WTC11 (cell line): ENCODE measurements around the gene HYAL2. TPM values are rescaled to one million over a fixed set of nuclear protein-coding genes. Genes with fewer than 3 reads are reported as not detected.

ENCODE experiments used
- ATAC-seq: fragments of 200-7000 bp; cut with Tn5 transposase; 2 replicates; pipeline ENCODE4 v1.10.0; 2021; ENCODE audit warnings: mild to moderate bottlenecking, moderate library complexity
- CTCF ChIA-PET: fragments of 300-600 bp; sonication (Branson Sonifier 250); formaldehyde crosslinking; loops from one replicate; lab custom pipeline; 2021; ENCODE audit warnings: antibody characterized with exemption; lab: Charles Lee
- POLR2A ChIA-PET: fragments of 350-600 bp; sonication (Branson Sonifier 250); formaldehyde crosslinking; loops from one replicate; lab custom pipeline; 2021; ENCODE audit warnings: antibody characterized with exemption; lab: Charles Lee
- DNase-seq: peaks from one replicate; pipeline ENCODE4 v3.0.0; 2021; ENCODE audit warnings: low spot score
- H3K27ac Mint-ChIP-seq: 2 replicates; pipeline ENCODE4 v1.8.0; 2021; ENCODE audit warnings: mixed read lengths
- H3K27me3 Mint-ChIP-seq: 2 replicates; pipeline ENCODE4 v1.8.0; 2021; ENCODE audit warnings: low read depth, mild to moderate bottlenecking, moderate library complexity, mixed read lengths
- H3K36me3 Mint-ChIP-seq: 2 replicates; pipeline ENCODE4 v1.8.0; 2021; ENCODE audit warnings: mixed read lengths
- H3K4me1 Mint-ChIP-seq: 2 replicates; pipeline ENCODE4 v1.8.0; 2022; ENCODE audit warnings: mixed read lengths
- H3K4me3 Mint-ChIP-seq: 2 replicates; pipeline ENCODE4 v1.8.0; 2021; ENCODE audit warnings: mild to moderate bottlenecking, moderate library complexity, mixed read lengths
- H3K9me3 Mint-ChIP-seq: 2 replicates; pipeline ENCODE4 v1.8.0; 2021; ENCODE audit warnings: mixed read lengths
- ARID4B ChIP-seq: sonication (generic); formaldehyde crosslinking; IDR thresholded peaks from 2 replicates; pipeline ENCODE4 v1.8.0; 2023; ENCODE audit warnings: missing genetic modification reagents, mild to moderate bottlenecking, borderline replicate concordance
- ATF3 ChIP-seq: sonication (generic); formaldehyde crosslinking; conservative IDR thresholded peaks from 2 replicates; pipeline ENCODE4 v1.8.1; 2022; ENCODE audit warnings: mild to moderate bottlenecking, missing genetic modification reagents
- CBFB ChIP-seq: sonication (generic); formaldehyde crosslinking; IDR thresholded peaks from 2 replicates; pipeline ENCODE4 v1.8.1; 2022; ENCODE audit warnings: mild to moderate bottlenecking, low read depth, missing genetic modification reagents
- E2F1 ChIP-seq: sonication (generic); formaldehyde crosslinking; IDR thresholded peaks from 2 replicates; pipeline ENCODE4 v1.8.0; 2022; ENCODE audit warnings: mild to moderate bottlenecking, missing genetic modification reagents
- ELF4 ChIP-seq: sonication (generic); formaldehyde crosslinking; IDR thresholded peaks from 2 replicates; pipeline ENCODE4 v1.8.1; 2022; ENCODE audit warnings: low read depth, mild to moderate bottlenecking, moderate library complexity, missing genetic modification reagents
- GRHL2 ChIP-seq: fragments of 250-450 bp; sonication (Bioruptor Pico); IDR thresholded peaks from 2 replicates; pipeline ENCODE4 v1.8.0; 2022; ENCODE audit warnings: mild to moderate bottlenecking, moderate library complexity; ENCODE audit not compliant: insufficient replicate concordance, severe bottlenecking
- NFE2L1 ChIP-seq: sonication (generic); formaldehyde crosslinking; IDR thresholded peaks from 2 replicates; pipeline ENCODE4 v1.8.1; 2023; ENCODE audit warnings: missing genetic modification reagents
- PRRX2 ChIP-seq: fragments of 250-450 bp; sonication (Bioruptor Pico); IDR thresholded peaks from 2 replicates; pipeline ENCODE4 v1.8.0; 2021; ENCODE audit warnings: mild to moderate bottlenecking
- USF1 ChIP-seq: sonication (generic); formaldehyde crosslinking; IDR thresholded peaks from 2 replicates; pipeline ENCODE4 v1.8.0; 2022; ENCODE audit warnings: mild to moderate bottlenecking, missing genetic modification reagents
- ZBTB21 ChIP-seq: sonication (generic); formaldehyde crosslinking; IDR thresholded peaks from 2 replicates; pipeline ENCODE4 v1.8.1; 2023; ENCODE audit warnings: mild to moderate bottlenecking, missing genetic modification reagents, borderline replicate concordance
- ZNF232 ChIP-seq: sonication (generic); formaldehyde crosslinking; IDR thresholded peaks from 2 replicates; pipeline ENCODE4 v1.8.0; 2022; ENCODE audit warnings: mild to moderate bottlenecking, missing genetic modification reagents
- ZNF281 ChIP-seq: sonication (generic); formaldehyde crosslinking; IDR thresholded peaks from 2 replicates; pipeline ENCODE4 v1.8.0; 2023; ENCODE audit warnings: mild to moderate bottlenecking, missing genetic modification reagents
- total RNA-seq: library from RNA; stranded (reverse); gene quantifications from 3 replicates; pipeline ENCODE4 v1.2.3, GENCODE V29; 2021
- TF ChIP-seq, protein P1 (sequence below): sonication (generic); formaldehyde crosslinking; IDR thresholded peaks from 2 replicates; pipeline ENCODE4 v1.8.1; 2023; ENCODE audit warnings: mild to moderate bottlenecking, missing genetic modification reagents, moderate library complexity
- TF ChIP-seq, protein P2 (sequence below): fragments of 250-450 bp; sonication (Bioruptor Pico); IDR thresholded peaks from 2 replicates; pipeline ENCODE4 v2.1.2; 2022; ENCODE audit warnings: mild to moderate bottlenecking, moderate library complexity

The HYAL2 gene
- total RNA-seq, 1 experiment from 2014 or later, result 58.0 TPM

GRCh38 chr3:50322386-50323091 is at the start of gene HYAL2 (continued):
- TF ChIP-seq ZBTB21 (CRISPR knock-in tag), result peak; percentile 22; the same call in 1 of the 2 replicates
- no peak for TF ChIP-seq USF1 (CRISPR knock-in tag)
- no peak for TF ChIP-seq ATF3 (CRISPR knock-in tag)
- TF ChIP-seq NFE2L1 (CRISPR knock-in tag), result no peak
- TF ChIP-seq ZNF232 (CRISPR knock-in tag), result no peak
- TF ChIP-seq CBFB (CRISPR knock-in tag), result 0 out of 2 replicates have a peak, but pooled peaks have one; percentile 3

DNA sequence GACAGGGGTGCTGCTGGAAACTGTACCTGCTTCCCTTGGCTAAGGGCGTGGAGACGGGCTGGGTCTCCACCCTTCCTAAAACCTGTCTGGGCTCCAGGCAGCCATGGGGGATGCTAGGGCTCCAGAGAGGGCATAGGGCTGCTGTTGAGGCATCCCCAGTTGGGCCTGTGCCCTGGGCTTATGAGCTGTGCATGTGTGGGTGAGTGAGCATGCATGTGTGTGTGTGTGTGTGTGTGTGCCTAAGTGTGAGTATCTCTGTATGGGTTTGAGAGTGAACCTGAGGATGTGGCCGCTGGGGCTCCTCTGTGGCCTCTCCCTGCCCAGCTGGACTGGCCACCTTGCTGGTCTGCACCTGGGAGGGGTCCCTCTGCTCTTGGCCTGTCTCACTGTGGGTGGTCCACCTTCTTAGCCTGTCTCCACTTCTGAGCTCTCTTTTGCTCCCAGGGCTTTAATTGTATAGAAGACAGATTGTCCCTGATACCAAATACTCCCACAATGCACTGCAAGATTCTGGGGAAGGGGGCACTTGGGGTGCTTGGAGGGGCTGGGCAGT is 48.7 kb upstream of the HYAL2 start:
- TF ChIP-seq, protein P1, sequence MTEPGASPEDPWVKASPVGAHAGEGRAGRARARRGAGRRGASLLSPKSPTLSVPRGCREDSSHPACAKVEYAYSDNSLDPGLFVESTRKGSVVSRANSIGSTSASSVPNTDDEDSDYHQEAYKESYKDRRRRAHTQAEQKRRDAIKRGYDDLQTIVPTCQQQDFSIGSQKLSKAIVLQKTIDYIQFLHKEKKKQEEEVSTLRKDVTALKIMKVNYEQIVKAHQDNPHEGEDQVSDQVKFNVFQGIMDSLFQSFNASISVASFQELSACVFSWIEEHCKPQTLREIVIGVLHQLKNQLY, result no peak
- TF ChIP-seq, all 79 proteins: peak for 0
- no peak for DNase-seq
- peaks cover 28% of the 10 kb centered on the region for H3K4me1 Mint-ChIP-seq
- ATAC-seq, result no peak
- CTCF ChIA-PET, result interaction anchor here (0.6 to 1.6 kb wide), 13 partner anchors 10 to 178 kb away, joined by 3 to 13 read pairs (median 4); partner anchors contain the start of genes CYB561D2 and NPRL2
- H3K27ac Mint-ChIP-seq, result no peak overlapping the region
- no peaks in the 10 kb centered on the region for H3K9me3 Mint-ChIP-seq
- no peaks in the 10 kb centered on the region for H3K36me3 Mint-ChIP-seq
- H3K27me3 Mint-ChIP-seq, result peaks cover under 1% of the 10 kb centered on the region; the same call in 1 of the 2 replicates
- POLR2A ChIA-PET, result no interaction called here
- no peak overlapping the region for H3K4me3 Mint-ChIP-seq

DNA sequence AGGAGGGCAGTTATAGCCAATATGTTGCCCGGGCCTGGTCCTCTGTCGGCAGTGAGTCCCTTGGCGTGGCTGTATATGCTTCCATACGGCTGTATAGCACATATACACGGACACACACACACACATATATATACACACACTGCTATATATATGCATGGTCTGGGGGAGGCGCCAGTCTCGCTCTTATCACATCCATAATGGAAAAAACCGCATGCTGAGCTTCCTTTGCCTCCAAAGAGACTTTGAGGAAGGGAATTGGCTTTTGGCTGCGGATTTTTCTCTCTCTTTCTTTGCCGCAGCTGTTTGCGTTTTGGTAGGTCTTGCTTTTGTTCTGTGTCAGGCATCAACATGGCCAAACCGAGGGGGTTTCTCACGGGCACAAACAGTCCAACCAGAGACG is 48.0 kb upstream of the HYAL2 start:
- ChIA-PET CTCF (interaction anchor here (0.6 to 1.6 kb wide), 14 partner anchors 10 to 179 kb away, joined by 3 to 13 read pairs (median 4); partner anchors contain the start of genes CYB561D2 and NPRL2), POLR2A (no interaction called here)
- Mint-ChIP-seq H3K4me3 (no peak overlapping the region), H3K4me1 (peaks cover 30% of the 10 kb centered on the region), H3K27ac (peak overlapping the region; percentile 77; the same call in 1 of the 2 replicates), H3K36me3 (no peaks in the 10 kb centered on the region), H3K9me3 (no peaks in the 10 kb centered on the region)
- DNase-seq (no peak), ATAC-seq (no peak)
- no peak for TF ChIP-seq PRRX2
- TF ChIP-seq, protein P2, sequence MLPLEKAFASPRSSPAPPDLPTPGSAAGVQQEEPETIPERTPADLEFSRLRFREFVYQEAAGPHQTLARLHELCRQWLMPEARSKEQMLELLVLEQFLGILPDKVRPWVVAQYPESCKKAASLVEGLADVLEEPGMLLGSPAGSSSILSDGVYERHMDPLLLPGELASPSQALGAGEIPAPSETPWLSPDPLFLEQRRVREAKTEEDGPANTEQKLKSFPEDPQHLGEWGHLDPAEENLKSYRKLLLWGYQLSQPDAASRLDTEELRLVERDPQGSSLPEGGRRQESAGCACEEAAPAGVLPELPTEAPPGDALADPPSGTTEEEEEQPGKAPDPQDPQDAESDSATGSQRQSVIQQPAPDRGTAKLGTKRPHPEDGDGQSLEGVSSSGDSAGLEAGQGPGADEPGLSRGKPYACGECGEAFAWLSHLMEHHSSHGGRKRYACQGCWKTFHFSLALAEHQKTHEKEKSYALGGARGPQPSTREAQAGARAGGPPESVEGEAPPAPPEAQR, result no peak
- no peak for TF ChIP-seq ZNF281 (CRISPR knock-in tag)
- TF ChIP-seq ARID4B (CRISPR knock-in tag), result no peak
- no peak for TF ChIP-seq ELF4 (CRISPR knock-in tag)
- TF ChIP-seq E2F1 (CRISPR knock-in tag), result no peak
- TF ChIP-seq NFE2L1 (CRISPR knock-in tag), result no peak
- TF ChIP-seq GRHL2 (CRISPR knock-in tag), result no peak
- TF ChIP-seq, all 79 proteins: peak for 0
- H3K27me3 Mint-ChIP-seq, result peaks cover 5% of the 10 kb centered on the region; the same call in 1 of the 2 replicates
